BJ (cell line): ENCODE measurements around the gene LRP1B. TPM values are rescaled to one million over a fixed set of nuclear protein-coding genes. Genes with fewer than 3 reads are reported as not detected.
A peak's percentile ranks its signal among the peaks of the same experiment; 100 is the strongest.

Experiments used
- CTCF ChIA-PET: fragments of 350-600 bp; formaldehyde crosslinking; extraction: SDS; loops from one replicate; lab custom pipeline; 2021; ENCODE audit warnings: antibody characterized with exemption, inconsistent platforms; lab: Yijun Ruan, JAX
- POLR2A ChIA-PET: fragments of 300-600 bp; sonication (Branson Sonifier 250); formaldehyde crosslinking; extraction: SDS; loops from one replicate; lab custom pipeline; 2021; ENCODE audit warnings: antibody characterized with exemption; lab: Charles Lee
- DNase-seq: peaks from one replicate; pipeline ENCODE4 v3.0.0-alpha.2; 2011; ENCODE audit warnings: low read depth
- H3K27me3 ChIP-seq: 2 replicates; pipeline ENCODE4 v1.6.0; 2011; ENCODE audit warnings: low read length; ENCODE audit not compliant: control insufficient read depth, insufficient read depth
- H3K36me3 ChIP-seq: 2 replicates; pipeline ENCODE4 v1.5.1; 2011; ENCODE audit warnings: low read length; ENCODE audit not compliant: control insufficient read depth, insufficient read depth
- H3K4me3 ChIP-seq: 2 replicates; pipeline ENCODE4 v1.5.1; 2011; ENCODE audit warnings: low read depth, mild to moderate bottlenecking, control low read depth, low read length
- polyA plus RNA-seq: library from polyadenylated mRNA; depleted of rRNA; stranded (reverse); fragments of >200 nt; gene quantifications from 2 replicates; pipeline ENCODE4 v1.2.3, GENCODE V29; 2011
- TF ChIP-seq, protein P1 (sequence below): IDR thresholded peaks from 2 replicates; pipeline ENCODE4 v1.5.1; 2011; ENCODE audit warnings: low read depth, mild to moderate bottlenecking, control low read depth, inconsistent platforms, low read length, moderate library complexity; ENCODE audit not compliant: insufficient read depth

The LRP1B gene
- polyA plus RNA-seq, 1 experiment, result 0.04 TPM

DNA sequence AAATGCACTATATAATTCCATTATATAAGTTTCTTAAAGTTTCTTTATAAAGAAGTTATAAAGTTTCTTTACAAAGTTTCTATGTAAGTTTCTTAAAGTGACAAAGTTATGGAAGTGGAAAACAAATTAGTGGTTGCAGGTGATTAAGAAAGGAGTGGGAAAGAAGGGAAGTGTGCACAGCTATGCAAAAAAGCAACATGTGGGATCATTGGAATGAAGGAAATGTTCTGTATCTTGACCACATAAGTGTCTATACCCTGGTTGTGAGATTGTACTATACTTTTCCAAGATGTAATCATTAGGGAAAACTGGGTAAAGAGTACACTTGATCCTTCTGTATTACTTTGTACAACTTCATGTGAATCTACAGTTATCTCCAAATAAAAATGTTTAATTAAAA, 1541.1 kb downstream of the LRP1B start:
- TF ChIP-seq, protein P1, sequence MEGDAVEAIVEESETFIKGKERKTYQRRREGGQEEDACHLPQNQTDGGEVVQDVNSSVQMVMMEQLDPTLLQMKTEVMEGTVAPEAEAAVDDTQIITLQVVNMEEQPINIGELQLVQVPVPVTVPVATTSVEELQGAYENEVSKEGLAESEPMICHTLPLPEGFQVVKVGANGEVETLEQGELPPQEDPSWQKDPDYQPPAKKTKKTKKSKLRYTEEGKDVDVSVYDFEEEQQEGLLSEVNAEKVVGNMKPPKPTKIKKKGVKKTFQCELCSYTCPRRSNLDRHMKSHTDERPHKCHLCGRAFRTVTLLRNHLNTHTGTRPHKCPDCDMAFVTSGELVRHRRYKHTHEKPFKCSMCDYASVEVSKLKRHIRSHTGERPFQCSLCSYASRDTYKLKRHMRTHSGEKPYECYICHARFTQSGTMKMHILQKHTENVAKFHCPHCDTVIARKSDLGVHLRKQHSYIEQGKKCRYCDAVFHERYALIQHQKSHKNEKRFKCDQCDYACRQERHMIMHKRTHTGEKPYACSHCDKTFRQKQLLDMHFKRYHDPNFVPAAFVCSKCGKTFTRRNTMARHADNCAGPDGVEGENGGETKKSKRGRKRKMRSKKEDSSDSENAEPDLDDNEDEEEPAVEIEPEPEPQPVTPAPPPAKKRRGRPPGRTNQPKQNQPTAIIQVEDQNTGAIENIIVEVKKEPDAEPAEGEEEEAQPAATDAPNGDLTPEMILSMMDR, result no peak
- no peaks in the 10 kb centered on the region for H3K27me3 ChIP-seq
- CTCF ChIA-PET, result no interaction called here
- no peak overlapping the region for H3K4me3 ChIP-seq
- H3K36me3 ChIP-seq, result no peaks in the 10 kb centered on the region
- POLR2A ChIA-PET, result no interaction called here
- no peak for DNase-seq

GRCh38 chr2:140589273-140589672, 1541.5 kb downstream of the LRP1B start:
- no peak for DNase-seq
- Histone ChIP-seq H3K4me3 (no peak overlapping the region), H3K36me3 (no peaks in the 10 kb centered on the region), H3K27me3 (no peaks in the 10 kb centered on the region)
- CTCF ChIA-PET, result no interaction called here
- POLR2A ChIA-PET, result no interaction called here
- TF ChIP-seq, protein P1, result no peak

- CTCF ChIA-PET, result no interaction called here
- TF ChIP-seq, protein P1, result peak; percentile 45
Observed at GRCh38 chr2:140586379-140586778, 1544.4 kb downstream of the LRP1B start.

GRCh38 chr2:140585016-140585415, 1545.8 kb downstream of the LRP1B start:
- no peaks in the 10 kb centered on the region for H3K27me3 ChIP-seq
- ChIA-PET POLR2A (no interaction called here), CTCF (no interaction called here)
- no peak overlapping the region for H3K4me3 ChIP-seq
- no peaks in the 10 kb centered on the region for H3K36me3 ChIP-seq
- TF ChIP-seq, protein P1, result no peak
- DNase-seq, result no peak

More at GRCh38 chr2:140586379-140586778, 1544.4 kb downstream of the LRP1B start:
- no peak for DNase-seq
- Histone ChIP-seq H3K36me3 (no peaks in the 10 kb centered on the region), H3K4me3 (no peak overlapping the region), H3K27me3 (no peaks in the 10 kb centered on the region)
- POLR2A ChIA-PET, result no interaction called here

GRCh38 chr2:140584471-140584870, 1546.3 kb downstream of the LRP1B start:
- Histone ChIP-seq H3K27me3 (no peaks in the 10 kb centered on the region), H3K36me3 (no peaks in the 10 kb centered on the region), H3K4me3 (no peak overlapping the region)
- ChIA-PET POLR2A (no interaction called here), CTCF (no interaction called here)
- TF ChIP-seq, protein P1, result no peak
- no peak for DNase-seq
